KOPT-K1 (cell line): ENCODE data around the gene ANKRD60.

ENCODE experiments used
- H3K27ac ChIP-seq: fragments of 200-600 bp; sonication (generic); 2 replicates; pipeline ENCODE4 v1.5.1; 2016; ENCODE audit warnings: antibody characterized with exemption, mild to moderate bottlenecking, low read depth, low read length; ENCODE audit not compliant: poor library complexity, severe bottlenecking
- H3K36me3 ChIP-seq: fragments of 200-600 bp; sonication (generic); 2 replicates; pipeline ENCODE4 v1.5.1; 2017; ENCODE audit warnings: antibody characterized with exemption, mild to moderate bottlenecking, low read length, moderate library complexity; ENCODE audit not compliant: insufficient read depth
- H3K9me3 ChIP-seq: fragments of 200-600 bp; sonication (generic); 2 replicates; pipeline ENCODE4 v1.5.1; 2017; ENCODE audit warnings: antibody characterized with exemption, low read length, mild to moderate bottlenecking; ENCODE audit not compliant: insufficient read depth, poor library complexity, severe bottlenecking

The ANKRD60 gene

GRCh38 chr20:58174708-58175280 lies 53.7 kb downstream of the ANKRD60 start:
- no peaks in the 10 kb centered on the region for H3K9me3 ChIP-seq
- no peaks in the 10 kb centered on the region for H3K36me3 ChIP-seq
- peak overlapping the region; percentile 55 for H3K27ac ChIP-seq

GRCh38 chr20:58173930-58174707 lies 54.3 kb downstream of the ANKRD60 start:
- no peaks in the 10 kb centered on the region for H3K36me3 ChIP-seq
- no peaks in the 10 kb centered on the region for H3K9me3 ChIP-seq
- H3K27ac ChIP-seq = peak overlapping the region; percentile 55

DNA sequence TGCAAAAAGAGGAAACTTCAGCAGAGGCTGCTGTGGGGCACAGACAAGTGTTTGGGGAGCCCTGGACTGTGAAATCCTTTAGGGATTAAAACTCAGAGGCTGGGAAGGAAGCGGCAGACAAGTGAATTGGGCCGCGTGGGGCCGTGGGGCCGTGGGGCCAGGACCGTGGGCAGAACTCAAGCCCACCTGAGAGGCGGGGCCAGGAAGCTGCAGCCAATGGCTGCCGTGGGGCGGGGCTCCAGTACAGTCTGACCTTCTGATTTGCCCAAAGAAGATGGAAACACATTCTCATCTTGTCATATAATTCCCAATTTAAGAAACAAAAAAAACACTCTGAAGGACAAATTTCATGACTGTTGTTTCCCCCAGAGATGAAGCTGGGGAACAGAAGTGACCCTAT lies 55.4 kb downstream of the ANKRD60 start:
- Histone ChIP-seq H3K9me3 (no peaks in the 10 kb centered on the region), H3K36me3 (no peaks in the 10 kb centered on the region), H3K27ac (no peak overlapping the region)

DNA sequence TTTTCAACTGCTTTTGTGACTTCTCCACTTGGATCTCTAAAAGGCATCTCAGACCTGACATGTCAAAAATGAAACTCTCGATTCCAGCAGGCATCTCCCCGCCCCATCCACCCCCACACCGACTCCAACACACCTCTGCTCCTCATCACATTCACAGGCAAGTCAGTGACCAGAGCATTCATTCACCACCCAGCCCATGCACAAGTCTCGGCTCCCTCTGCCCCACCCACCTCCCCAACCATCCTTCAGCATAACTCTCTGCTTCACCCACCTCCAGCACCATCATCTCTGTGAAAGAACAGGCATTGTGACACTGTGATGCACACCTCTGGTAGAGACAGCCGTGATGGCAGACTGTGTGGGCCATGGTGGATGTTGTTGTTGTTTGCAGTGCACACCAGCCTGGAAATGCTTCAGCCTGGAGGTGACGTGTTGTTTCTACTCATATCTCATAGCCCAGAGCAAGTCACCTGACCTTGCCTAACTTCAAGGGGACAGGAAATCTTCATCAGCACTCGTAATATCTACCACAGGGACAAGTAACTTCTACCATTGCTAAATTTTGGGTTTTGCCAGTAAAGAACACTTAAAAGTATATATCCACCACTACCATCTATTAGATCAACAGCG lies 56.5 kb downstream of the ANKRD60 start:
- Histone ChIP-seq H3K9me3 (no peaks in the 10 kb centered on the region), H3K36me3 (no peaks in the 10 kb centered on the region), H3K27ac (no peak overlapping the region)

GRCh38 chr20:58169450-58169849 lies 59.0 kb downstream of the ANKRD60 start:
- no peaks in the 10 kb centered on the region for H3K9me3 ChIP-seq
- no peaks in the 10 kb centered on the region for H3K36me3 ChIP-seq
- H3K27ac ChIP-seq = no peak overlapping the region

- Histone ChIP-seq H3K36me3 (no peaks in the 10 kb centered on the region), H3K27ac (no peak overlapping the region), H3K9me3 (no peaks in the 10 kb centered on the region)
These were observed 59.6 kb downstream of the ANKRD60 start for GRCh38 chr20:58168843-58169242.

- Histone ChIP-seq H3K36me3 (no peaks in the 10 kb centered on the region), H3K27ac (no peak overlapping the region), H3K9me3 (no peaks in the 10 kb centered on the region)
These were observed 60.7 kb downstream of the ANKRD60 start for GRCh38 chr20:58167759-58168158.
